GM13976 (cell line): ENCODE measurements around the gene CNTRL.
"Not testable (repeated sequence)": the region's sequence is repeated elsewhere in the genome, so short reads cannot be mapped to it uniquely, and the experiment has no call there.

Experiments used
- DNase-seq: peaks from one replicate; pipeline ENCODE4 v3.0.0; 2012; ENCODE audit warnings: low spot score
- in situ Hi-C: fragments of 300-500 bp; cut with MboI; formaldehyde crosslinking; loops from one replicate; pipeline ENCODE4 v1.12.0; 2022; ENCODE audit warnings: low sequenced_read_pairs, mixed read lengths, inconsistent platforms; ENCODE audit not compliant: unreplicated experiment
- TF ChIP-seq, protein P1 (sequence below): IDR thresholded peaks from 2 replicates; pipeline ENCODE4 v1.5.1; 2012; ENCODE audit warnings: borderline replicate concordance, mild to moderate bottlenecking; ENCODE audit not compliant: insufficient read depth; ENCODE audit errors: extremely low read depth, missing control alignments, control extremely low read depth

Gene CNTRL

GRCh38 chr9:121088576-121088975 lies 13.8 kb downstream of the CNTRL start:
- TF ChIP-seq, protein P1, sequence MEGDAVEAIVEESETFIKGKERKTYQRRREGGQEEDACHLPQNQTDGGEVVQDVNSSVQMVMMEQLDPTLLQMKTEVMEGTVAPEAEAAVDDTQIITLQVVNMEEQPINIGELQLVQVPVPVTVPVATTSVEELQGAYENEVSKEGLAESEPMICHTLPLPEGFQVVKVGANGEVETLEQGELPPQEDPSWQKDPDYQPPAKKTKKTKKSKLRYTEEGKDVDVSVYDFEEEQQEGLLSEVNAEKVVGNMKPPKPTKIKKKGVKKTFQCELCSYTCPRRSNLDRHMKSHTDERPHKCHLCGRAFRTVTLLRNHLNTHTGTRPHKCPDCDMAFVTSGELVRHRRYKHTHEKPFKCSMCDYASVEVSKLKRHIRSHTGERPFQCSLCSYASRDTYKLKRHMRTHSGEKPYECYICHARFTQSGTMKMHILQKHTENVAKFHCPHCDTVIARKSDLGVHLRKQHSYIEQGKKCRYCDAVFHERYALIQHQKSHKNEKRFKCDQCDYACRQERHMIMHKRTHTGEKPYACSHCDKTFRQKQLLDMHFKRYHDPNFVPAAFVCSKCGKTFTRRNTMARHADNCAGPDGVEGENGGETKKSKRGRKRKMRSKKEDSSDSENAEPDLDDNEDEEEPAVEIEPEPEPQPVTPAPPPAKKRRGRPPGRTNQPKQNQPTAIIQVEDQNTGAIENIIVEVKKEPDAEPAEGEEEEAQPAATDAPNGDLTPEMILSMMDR, result no peak
- in situ Hi-C loops, result no loop called here
- DNase-seq, result no peak

- DNase-seq, in situ Hi-C loops: not testable (repeated sequence)
Observed at GRCh38 chr9:121090743-121091142, 16.0 kb downstream of the CNTRL start.

DNA sequence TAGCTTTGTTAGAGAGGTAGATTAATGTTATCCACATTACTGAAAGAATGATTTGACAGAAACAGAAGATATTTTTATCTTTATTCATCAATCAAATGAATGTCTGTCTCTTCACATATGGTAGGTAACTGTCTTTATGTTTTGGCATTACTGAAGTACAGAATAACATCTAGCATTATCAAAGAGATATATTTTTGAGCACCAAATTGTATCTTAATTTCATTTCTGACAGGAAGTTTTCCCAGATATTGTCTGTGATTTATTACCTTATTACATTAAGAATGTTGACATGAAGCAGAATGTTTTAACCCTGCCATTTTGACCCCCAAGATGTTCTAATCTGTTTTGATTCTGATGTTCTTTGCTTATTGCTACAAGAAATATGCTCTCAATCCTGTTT lies 20.3 kb downstream of the CNTRL start:
- TF ChIP-seq, protein P1, result no peak
- no peak for DNase-seq
- in situ Hi-C loops, result no loop called here

GRCh38 chr9:121098567-121099198 lies 23.9 kb downstream of the CNTRL start:
- DNase-seq, result no peak
- in situ Hi-C loops, result no loop called here
- TF ChIP-seq, protein P1, result no peak

DNA sequence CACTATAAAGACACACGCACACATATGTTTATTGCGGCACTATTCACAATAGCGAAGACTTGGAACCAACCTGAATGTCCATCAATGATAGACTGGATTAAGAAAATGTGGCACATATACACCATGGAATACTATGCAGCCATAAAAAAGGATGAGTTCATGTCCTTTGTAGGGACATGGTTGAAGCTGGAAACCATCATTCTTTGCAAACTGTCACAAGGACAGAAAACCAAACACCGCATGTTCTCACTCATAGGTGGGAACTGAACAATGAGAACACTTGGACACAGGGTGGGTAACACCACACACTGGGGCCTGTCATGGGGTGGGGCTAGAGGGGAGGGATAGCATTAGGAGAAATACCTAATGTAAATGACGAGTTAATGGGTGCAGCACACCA lies 29.3 kb downstream of the CNTRL start:
- in situ Hi-C loops, DNase-seq: not testable (repeated sequence)

DNA sequence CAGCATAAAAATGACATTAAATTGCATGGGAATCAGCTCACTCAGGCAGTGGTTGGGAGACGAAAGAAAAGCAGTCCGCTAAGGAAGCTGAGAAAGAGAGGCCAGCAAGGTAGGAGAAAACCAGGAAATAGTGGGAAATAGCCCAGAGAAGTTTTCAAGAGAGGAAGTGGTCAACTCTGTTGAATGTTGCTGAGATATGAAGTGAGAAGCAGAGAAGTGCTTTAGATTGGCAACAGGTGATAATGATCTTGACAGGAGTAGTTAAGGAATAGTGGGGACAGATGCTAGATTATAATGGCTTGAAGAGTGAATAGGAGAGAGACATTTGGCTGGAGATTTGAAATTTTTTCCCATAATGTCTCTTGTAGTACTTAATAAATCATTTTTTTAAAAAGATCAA lies 30.8 kb downstream of the CNTRL start:
- TF ChIP-seq, protein P1, result no peak
- no peak for DNase-seq
- in situ Hi-C loops, result no loop called here

DNA sequence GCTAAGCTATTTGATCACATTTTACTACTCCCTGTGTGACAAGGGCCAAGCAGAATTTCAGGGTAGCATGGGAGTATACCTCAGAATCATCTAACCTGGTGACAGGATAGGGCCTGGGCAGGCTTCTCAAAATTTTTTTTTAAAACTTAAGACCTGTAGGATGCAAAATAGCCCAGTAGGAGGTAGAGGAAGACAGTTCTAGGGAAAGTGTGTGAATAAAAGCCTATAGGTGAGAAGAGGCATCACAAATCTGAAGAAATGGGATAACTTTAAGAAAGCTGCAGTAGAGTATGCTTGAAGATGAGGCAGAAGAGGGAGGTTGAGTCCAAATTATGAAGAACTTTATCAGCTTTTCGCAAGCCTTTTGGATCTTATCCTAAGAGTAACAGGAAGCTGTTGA lies 32.3 kb downstream of the CNTRL start:
- DNase-seq, result no peak
- in situ Hi-C loops, result no loop called here
- TF ChIP-seq, protein P1, result no peak

GRCh38 chr9:121107881-121108280 lies 33.1 kb downstream of the CNTRL start:
- TF ChIP-seq, protein P1, result no peak
- no peak for DNase-seq
- in situ Hi-C loops, result no loop called here
